Endothelial cell of umbilical vein (primary cell): Measurements from ENCODE around the gene RNASET2.

ENCODE experiments used
- EZH2 ChIP-seq: IDR thresholded peaks from 2 replicates; pipeline ENCODE4 v1.6.1; 2012; ENCODE audit warnings: borderline replicate concordance, low read depth, mild to moderate bottlenecking, moderate library complexity, low read length, inconsistent platforms; ENCODE audit not compliant: severe bottlenecking
- MAX ChIP-seq: IDR thresholded peaks from 2 replicates; pipeline ENCODE4 v1.6.1; 2011; ENCODE audit not compliant: insufficient read depth, insufficient read length
- POLR2AphosphoS5 ChIP-seq: IDR thresholded peaks from 2 replicates; pipeline ENCODE4 v1.6.1; 2012; ENCODE audit warnings: low read depth, mild to moderate bottlenecking, control low read depth, low read length, moderate library complexity; ENCODE audit not compliant: insufficient read depth
- TF ChIP-seq, protein P1 (sequence below), 2 donors: IDR thresholded peaks; 1 replicate in 1 of 2; 2 replicates in 1 of 2; pipeline ENCODE4 v1.5.1; 2011; ENCODE audit warnings: low read length in 2 of 2, mild to moderate bottlenecking in 2 of 2, moderate library complexity in 2 of 2, control low read depth in 1 of 2, inconsistent platforms in 1 of 2, low read depth in 1 of 2; ENCODE audit not compliant: insufficient read depth in 1 of 2; ENCODE audit errors: extremely low read depth in 1 of 2

GRCh38 chr6:166938704-166939103, 17.6 kb downstream of the RNASET2 start:
- TF ChIP-seq EZH2 (no peak), MAX (no peak), POLR2AphosphoS5 (no peak)
- TF ChIP-seq, protein P1, sequence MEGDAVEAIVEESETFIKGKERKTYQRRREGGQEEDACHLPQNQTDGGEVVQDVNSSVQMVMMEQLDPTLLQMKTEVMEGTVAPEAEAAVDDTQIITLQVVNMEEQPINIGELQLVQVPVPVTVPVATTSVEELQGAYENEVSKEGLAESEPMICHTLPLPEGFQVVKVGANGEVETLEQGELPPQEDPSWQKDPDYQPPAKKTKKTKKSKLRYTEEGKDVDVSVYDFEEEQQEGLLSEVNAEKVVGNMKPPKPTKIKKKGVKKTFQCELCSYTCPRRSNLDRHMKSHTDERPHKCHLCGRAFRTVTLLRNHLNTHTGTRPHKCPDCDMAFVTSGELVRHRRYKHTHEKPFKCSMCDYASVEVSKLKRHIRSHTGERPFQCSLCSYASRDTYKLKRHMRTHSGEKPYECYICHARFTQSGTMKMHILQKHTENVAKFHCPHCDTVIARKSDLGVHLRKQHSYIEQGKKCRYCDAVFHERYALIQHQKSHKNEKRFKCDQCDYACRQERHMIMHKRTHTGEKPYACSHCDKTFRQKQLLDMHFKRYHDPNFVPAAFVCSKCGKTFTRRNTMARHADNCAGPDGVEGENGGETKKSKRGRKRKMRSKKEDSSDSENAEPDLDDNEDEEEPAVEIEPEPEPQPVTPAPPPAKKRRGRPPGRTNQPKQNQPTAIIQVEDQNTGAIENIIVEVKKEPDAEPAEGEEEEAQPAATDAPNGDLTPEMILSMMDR (IDR thresholded peaks at IDR 0.05; ENCODE audit: extremely low read depth in 1 of 2, insufficient read depth in 1 of 2, low read depth in 1 of 2, low read length in 2 of 2): no peak
